Neuronal stem cell (in vitro differentiated cells): ENCODE results near the gene NIPAL4.

Experiments
- DNase-seq: peaks from one replicate; pipeline ENCODE4 v3.0.0-alpha.2; 2013; ENCODE audit warnings: low spot score
- H2AFZ ChIP-seq: one replicate; pipeline ENCODE4 v1.6.1; 2013; ENCODE audit warnings: mild to moderate bottlenecking, low read length, inconsistent platforms
- H2AK5ac ChIP-seq: 2 replicates; pipeline ENCODE4 v1.6.1; 2013; ENCODE audit warnings: low read depth, mild to moderate bottlenecking, inconsistent platforms, low read length, moderate library complexity, mixed read lengths
- H2BK120ac ChIP-seq: 2 replicates; pipeline ENCODE4 v1.6.1; 2013; ENCODE audit warnings: low read depth, mild to moderate bottlenecking, inconsistent platforms, low read length, moderate library complexity, mixed read lengths
- H2BK12ac ChIP-seq: one replicate; pipeline ENCODE4 v1.6.1; 2013; ENCODE audit warnings: low read length, inconsistent platforms
- H2BK15ac ChIP-seq: 2 replicates; pipeline ENCODE4 v1.6.1; 2013; ENCODE audit warnings: mild to moderate bottlenecking, low read length, inconsistent platforms, mixed read lengths
- H2BK5ac ChIP-seq: one replicate; pipeline ENCODE4 v1.6.1; 2013; ENCODE audit warnings: inconsistent platforms, mild to moderate bottlenecking, low read length, moderate library complexity
- H3K14ac ChIP-seq: one replicate; pipeline ENCODE4 v1.6.1; 2013; ENCODE audit warnings: low read length, inconsistent platforms
- H3K18ac ChIP-seq: 2 replicates; pipeline ENCODE4 v1.6.1; 2013; ENCODE audit warnings: low read length, inconsistent platforms
- H3K23ac ChIP-seq: 2 replicates; pipeline ENCODE4 v1.6.1; 2013; ENCODE audit warnings: low read depth, mild to moderate bottlenecking, mixed read lengths, low read length, inconsistent platforms; ENCODE audit not compliant: poor library complexity
- H3K27ac ChIP-seq: replicated peaks from 3 replicates; pipeline ENCODE4 v1.5.1; 2013; ENCODE audit warnings: low read length, inconsistent platforms
- H3K27me3 ChIP-seq, 3 experiments: 2 replicates each; pipeline ENCODE4 v1.6.1; 2013; ENCODE audit warnings: low read length in 3 of 3, mild to moderate bottlenecking in 2 of 3, inconsistent platforms in 1 of 3, low read depth in 1 of 3, mixed read lengths in 1 of 3, moderate library complexity in 1 of 3; ENCODE audit not compliant: control insufficient read depth in 3 of 3, insufficient read depth in 3 of 3
- H3K36me3 ChIP-seq, 2 donors: replicated peaks in 1 of 2; 2 replicates each; pipeline ENCODE4 v1.6.1; 2013; ENCODE audit warnings: low read length in 2 of 2; ENCODE audit not compliant: control insufficient read depth in 2 of 2, insufficient read depth in 2 of 2
- H3K4ac ChIP-seq: 2 replicates; pipeline ENCODE4 v1.6.1; 2013; ENCODE audit warnings: inconsistent platforms, mild to moderate bottlenecking, low read length, moderate library complexity
- H3K4me1 ChIP-seq, 2 donors: 1 replicate in 1 of 2; 2 replicates in 1 of 2; pipeline ENCODE4 v1.6.1; 2013; ENCODE audit warnings: low read length in 2 of 2, low read depth in 1 of 2; ENCODE audit not compliant: control insufficient read depth in 2 of 2, insufficient read depth in 1 of 2
- H3K4me2 ChIP-seq: one replicate; pipeline ENCODE4 v1.6.1; 2013; ENCODE audit warnings: mild to moderate bottlenecking, low read length, inconsistent platforms; ENCODE audit not compliant: insufficient read depth, poor library complexity, severe bottlenecking
- H3K4me3 ChIP-seq, 2 donors: 2 replicates each; pipeline ENCODE4 v1.5.1; 2013; ENCODE audit warnings: low read length in 2 of 2, mild to moderate bottlenecking in 2 of 2, inconsistent platforms in 1 of 2, moderate library complexity in 1 of 2
- H3K79me1 ChIP-seq: one replicate; pipeline ENCODE4 v1.6.1; 2013; ENCODE audit warnings: low read depth, mild to moderate bottlenecking, inconsistent platforms, low read length, moderate library complexity
- H3K9ac ChIP-seq: one replicate; pipeline ENCODE4 v1.6.1; 2013; ENCODE audit warnings: mild to moderate bottlenecking, low read depth, low read length, inconsistent platforms; ENCODE audit not compliant: poor library complexity
- H3K9me3 ChIP-seq, 2 donors: replicated peaks in 1 of 2; 2 replicates each; pipeline versions ENCODE3 to v1.6.1; 2013; ENCODE audit warnings: low read length in 2 of 2, mild to moderate bottlenecking in 2 of 2, inconsistent platforms in 1 of 2, low read depth in 1 of 2, mixed read lengths in 1 of 2, moderate library complexity in 1 of 2; ENCODE audit not compliant: control insufficient read depth in 2 of 2, insufficient read depth in 1 of 2
- H4K8ac ChIP-seq: one replicate; pipeline ENCODE4 v1.6.1; 2013; ENCODE audit warnings: low read depth, mild to moderate bottlenecking, inconsistent platforms, low read length, moderate library complexity
- H4K91ac ChIP-seq: one replicate; pipeline ENCODE4 v1.6.1; 2013; ENCODE audit warnings: low read length, low read depth, mild to moderate bottlenecking, inconsistent platforms; ENCODE audit not compliant: poor library complexity
- WGBS, 2 donors: extraction: QIAGEN DNeasy Blood & Tissue Kit; methylation state at CpG; one replicate each; pipeline ENCODE4 v1.1.7; 2013; ENCODE audit warnings: missing lambda C conversion rate in 2 of 2, mixed read lengths in 1 of 2; ENCODE audit not compliant: insufficient read length in 2 of 2, insufficient replicate concordance in 1 of 2; ENCODE audit errors: extremely low coverage in 2 of 2; 5-methylcytosine and 5-hydroxymethylcytosine counted together

NIPAL4 gene

DNA sequence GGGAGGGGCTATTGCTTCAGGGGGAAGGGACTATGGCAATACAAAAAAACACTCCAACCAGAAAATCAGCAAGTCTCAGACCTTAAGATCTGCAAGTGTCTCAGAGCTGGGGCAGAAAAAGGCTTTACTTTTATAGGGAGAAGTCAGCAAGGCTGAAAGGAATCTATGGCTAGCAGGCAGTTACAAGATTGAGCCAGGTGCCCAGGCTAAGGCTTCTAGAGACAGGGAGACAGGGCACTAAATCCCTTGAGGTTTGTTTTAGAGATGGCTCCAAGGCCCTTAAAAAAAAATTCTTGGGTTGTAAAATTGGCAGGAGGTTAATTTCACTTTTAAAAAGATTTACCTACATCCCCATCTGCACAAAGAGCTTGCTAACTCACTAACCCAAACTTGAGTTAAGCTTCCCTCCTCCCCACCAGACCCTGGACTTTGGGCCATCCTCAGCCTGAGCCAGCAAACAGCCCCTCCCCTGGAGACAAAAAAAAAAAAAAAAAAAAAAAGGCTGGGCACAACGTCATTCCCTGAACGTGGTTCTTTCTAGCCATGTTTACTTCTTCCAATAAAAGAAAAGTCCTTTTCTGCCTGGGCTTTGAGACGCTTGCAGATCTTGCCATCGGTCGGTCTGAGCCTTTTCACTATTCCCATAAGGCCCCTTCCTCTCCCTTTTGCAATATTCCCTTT lies 17.9 kb downstream of the NIPAL4 start:
- Histone ChIP-seq H3K18ac (no peak overlapping the region), H3K36me3 (peaks cover 4 to 8% of the 10 kb centered on the region in 2 donors), H3K23ac (no peak overlapping the region), H3K4ac (no peak overlapping the region), H2BK15ac (no peak overlapping the region), H3K9me3 (peaks cover 0 to 2% of the 10 kb centered on the region in 2 donors), H4K91ac (no peak overlapping the region), H2BK12ac (no peak overlapping the region), H4K8ac (no peak overlapping the region), H3K9ac (no peak overlapping the region), H2AFZ (no peak overlapping the region), H2BK5ac (no peak overlapping the region), H2BK120ac (no peak overlapping the region), H3K4me3 (no peak overlapping the region), H3K27me3 (no peaks in the 10 kb centered on the region), H3K79me1 (no peaks in the 10 kb centered on the region), H2AK5ac (no peak overlapping the region), H3K14ac (no peak overlapping the region), H3K4me1 (peaks cover 0 to 2% of the 10 kb centered on the region in 2 donors), H3K4me2 (no peak overlapping the region), H3K27ac (no peak overlapping the region)
- no peak for DNase-seq
- no CpG with 5 or more reads among the region's 5 CpGs for WGBS, 2 donors

DNA sequence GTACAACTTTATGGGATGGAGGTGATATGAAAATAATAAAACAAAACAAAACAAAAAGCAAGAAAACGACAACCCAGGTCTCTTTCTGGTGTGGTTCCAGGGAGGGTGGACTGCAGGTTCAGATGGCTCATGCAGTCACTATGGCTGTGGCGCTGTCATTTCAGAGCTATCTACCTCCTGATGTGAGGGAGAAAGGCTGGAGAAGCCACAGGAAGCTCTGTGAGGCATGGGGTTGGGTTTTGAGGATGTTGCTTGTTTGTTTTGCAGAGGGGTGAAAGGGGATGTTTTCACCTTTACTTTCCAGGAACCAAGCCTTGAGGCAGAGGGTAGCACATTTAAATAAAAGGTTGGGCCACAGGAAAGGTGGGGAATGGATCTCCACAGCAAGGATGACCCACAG lies 18.7 kb downstream of the NIPAL4 start:
- no peak overlapping the region for H3K9ac ChIP-seq
- no peak overlapping the region for H2BK12ac ChIP-seq
- no peak overlapping the region for H3K23ac ChIP-seq
- no peak overlapping the region for H4K8ac ChIP-seq
- H3K4me3 ChIP-seq: no peak overlapping the region
- H3K79me1 ChIP-seq: no peaks in the 10 kb centered on the region
- H2AK5ac ChIP-seq: no peak overlapping the region
- WGBS, 2 donors: no CpG with 5 or more reads among the region's 2 CpGs
- H3K14ac ChIP-seq: no peak overlapping the region
- no peak overlapping the region for H3K4me2 ChIP-seq
- H2AFZ ChIP-seq: no peak overlapping the region
- peaks cover 4 to 8% of the 10 kb centered on the region in 2 donors for H3K36me3 ChIP-seq
- H3K27me3 ChIP-seq: no peaks in the 10 kb centered on the region
- no peak overlapping the region for H2BK120ac ChIP-seq
- no peak overlapping the region for H3K18ac ChIP-seq
- H2BK5ac ChIP-seq: no peak overlapping the region
- no peak overlapping the region for H3K4ac ChIP-seq
- no peak for DNase-seq
- no peak overlapping the region for H2BK15ac ChIP-seq
- H3K9me3 ChIP-seq: peaks cover 0 to 2% of the 10 kb centered on the region in 2 donors
- no peak overlapping the region for H3K27ac ChIP-seq
- no peak overlapping the region for H4K91ac ChIP-seq
- H3K4me1 ChIP-seq: peaks cover 0 to 2% of the 10 kb centered on the region in 2 donors

DNA sequence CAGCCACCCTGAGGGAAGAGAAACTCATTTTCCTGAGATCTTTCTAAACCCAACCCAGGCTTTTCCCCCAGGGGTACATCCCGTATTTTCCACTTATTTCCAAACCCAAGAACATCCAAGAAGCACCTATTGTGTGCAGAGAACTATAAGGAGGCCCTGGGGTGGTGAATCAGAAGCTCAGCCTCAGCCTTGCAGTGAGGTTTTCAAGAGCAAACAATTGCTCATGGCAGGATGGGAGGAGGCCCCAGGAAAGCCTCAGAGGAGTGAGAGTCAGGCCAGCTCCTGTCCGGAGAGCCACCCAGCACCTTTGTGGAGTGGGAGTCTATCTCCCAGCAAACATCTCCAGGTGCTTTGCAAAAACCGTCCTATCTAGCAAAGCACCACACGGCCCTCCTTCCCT lies 19.2 kb downstream of the NIPAL4 start:
- Histone ChIP-seq H2AK5ac (no peak overlapping the region), H2BK120ac (no peak overlapping the region), H3K4me2 (no peak overlapping the region), H2AFZ (no peak overlapping the region), H3K36me3 (peaks cover 4 to 8% of the 10 kb centered on the region in 2 donors), H3K14ac (no peak overlapping the region), H3K4me3 (no peak overlapping the region), H4K91ac (no peak overlapping the region), H3K4me1 (peaks cover 0 to 2% of the 10 kb centered on the region in 2 donors), H2BK15ac (no peak overlapping the region), H3K23ac (no peak overlapping the region), H3K27ac (no peak overlapping the region), H3K79me1 (no peaks in the 10 kb centered on the region), H4K8ac (no peak overlapping the region), H3K4ac (no peak overlapping the region), H3K18ac (no peak overlapping the region), H2BK12ac (no peak overlapping the region), H3K27me3 (no peaks in the 10 kb centered on the region), H3K9me3 (peaks cover 0 to 2% of the 10 kb centered on the region in 2 donors), H2BK5ac (no peak overlapping the region), H3K9ac (no peak overlapping the region)
- no CpG with 5 or more reads among the region's 4 CpGs for WGBS, 2 donors
- no peak for DNase-seq

DNA sequence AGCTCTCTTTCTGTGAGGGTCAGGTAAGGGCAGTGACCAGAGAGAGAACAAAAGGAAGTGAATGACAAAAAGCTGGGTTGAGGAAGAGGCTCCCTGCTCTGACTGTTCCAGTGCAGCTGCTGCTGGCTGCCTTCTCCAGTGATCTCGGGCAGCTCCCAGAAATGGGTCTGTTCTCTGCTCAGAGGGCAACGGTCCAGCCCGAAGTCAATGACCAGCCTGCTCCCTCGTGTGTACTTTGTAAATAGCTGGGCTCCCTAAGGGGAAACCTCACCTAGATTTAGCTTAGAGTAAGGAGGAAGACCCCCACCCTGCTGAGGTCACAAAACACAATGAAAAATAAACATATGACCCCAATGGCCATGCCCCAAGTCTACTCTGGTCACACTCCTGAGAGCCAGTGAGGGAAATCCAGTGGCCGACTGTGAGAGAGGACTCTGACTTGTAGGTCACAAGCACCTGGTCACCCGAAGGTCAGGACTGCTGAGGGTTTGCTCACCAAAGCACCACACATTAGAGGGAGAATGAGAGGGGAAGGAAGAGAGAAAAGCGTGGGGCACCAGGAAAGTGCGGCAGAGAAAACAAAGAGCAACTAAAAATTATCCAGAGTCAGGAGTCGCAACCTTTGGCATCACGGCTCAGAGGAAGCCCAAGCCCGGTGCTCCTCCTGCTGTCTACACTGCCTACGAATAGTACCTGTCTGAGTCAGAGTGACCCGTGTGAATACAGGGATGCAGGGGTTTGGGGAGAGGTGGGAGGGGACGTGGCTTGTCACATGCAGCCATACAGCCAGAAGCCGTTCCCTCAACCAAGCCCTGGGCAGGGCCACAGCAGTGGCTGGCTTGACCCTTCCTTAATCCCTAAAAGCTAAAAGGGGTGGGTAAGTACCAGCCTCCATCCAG lies 19.8 kb downstream of the NIPAL4 start:
- Histone ChIP-seq H2BK15ac (no peak overlapping the region), H3K9me3 (peaks cover 0 to 2% of the 10 kb centered on the region in 2 donors), H3K9ac (no peak overlapping the region), H3K36me3 (peaks cover 4 to 11% of the 10 kb centered on the region in 2 donors), H2BK12ac (no peak overlapping the region), H3K79me1 (no peaks in the 10 kb centered on the region), H3K4me2 (no peak overlapping the region), H3K23ac (no peak overlapping the region), H2AK5ac (no peak overlapping the region), H3K4me1 (peaks cover 0 to 2% of the 10 kb centered on the region in 2 donors), H4K8ac (no peak overlapping the region), H3K18ac (no peak overlapping the region), H3K4me3 (no peak overlapping the region), H3K27ac (no peak overlapping the region), H2AFZ (no peak overlapping the region), H3K27me3 (no peaks in the 10 kb centered on the region), H2BK120ac (no peak overlapping the region), H3K4ac (no peak overlapping the region), H2BK5ac (no peak overlapping the region), H4K91ac (no peak overlapping the region), H3K14ac (no peak overlapping the region)
- DNase-seq: no peak
- no CpG with 5 or more reads among the region's 15 CpGs for WGBS, 2 donors
